Measurements from ENCODE around the gene NFU1. TPM values are rescaled to one million over a fixed set of nuclear protein-coding genes. Genes with fewer than 3 reads are reported as not detected.

Gene NFU1
- total RNA-seq (10 to 100 TPM; 23.9 to 27.0 TPM), polyA plus RNA-seq (10 to 100 TPM; 65.4 to 96.1 TPM)

DNA sequence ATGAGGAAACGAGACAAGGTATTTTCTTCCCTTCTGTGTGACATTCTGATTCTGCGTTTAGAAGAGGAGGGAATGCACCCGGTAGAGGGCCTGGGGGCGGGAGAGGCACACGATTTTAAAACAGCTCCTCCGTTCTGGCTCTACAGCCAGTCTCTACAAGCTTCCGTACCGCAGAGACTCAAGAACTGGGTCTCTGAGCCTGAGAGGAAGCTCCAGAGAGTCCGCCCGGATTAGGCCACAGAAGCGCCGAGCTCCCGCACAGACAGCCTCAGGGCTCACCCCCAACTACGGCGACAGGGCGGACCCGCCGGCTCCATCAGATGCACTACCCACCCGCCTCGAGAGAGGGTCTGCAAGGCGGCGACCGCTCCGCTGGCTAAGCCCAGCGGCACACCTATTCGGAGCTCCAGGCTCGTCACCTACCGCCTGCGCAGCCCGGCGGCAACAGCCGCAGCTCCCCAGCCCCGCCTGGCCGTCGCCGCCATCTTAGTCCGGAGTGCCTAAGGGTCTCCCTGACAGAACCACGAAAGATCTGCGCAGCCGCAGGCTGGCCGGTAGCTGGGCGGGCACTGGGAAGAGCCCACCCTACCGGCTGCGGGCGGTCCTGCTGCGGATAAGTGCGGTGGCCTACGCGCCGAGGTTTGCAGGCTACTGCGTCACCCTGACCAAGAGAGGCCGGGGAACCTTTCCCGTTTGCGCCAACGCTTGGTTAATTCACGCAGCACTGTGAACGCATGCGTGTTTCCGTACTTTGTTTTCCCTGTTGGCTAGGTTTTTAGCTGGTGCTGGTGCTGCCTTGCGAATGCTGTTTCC, at the start of gene NFU1:
TSS of gene NFU1 (minus strand) at position 498 of the 813 bp plus-strand sequence. CDS start at position 485, 13 bp downstream.
- H3K27ac ChIP-seq (ENCODE audit: low read depth, low read length): peak within 1 kb of the TSS; percentile 91
- peaks cover 0 to 6% (median 0%) of the 10 kb centered on the region in 8 donors for H3K9me3 Mint-ChIP-seq
- H3K36me3 Mint-ChIP-seq: peaks cover 3 to 13% of the 10 kb centered on the region in 2 donors
- no peaks in the 10 kb centered on the region for H3K27me3 Mint-ChIP-seq
- peak within 1 kb of the TSS; percentile 93 to 99 (median 98) for H3K4me3 Mint-ChIP-seq
- peak; percentile 85 to 91 (median 89) for DNase-seq
- no peaks in the 10 kb centered on the region for H3K36me3 ChIP-seq (ENCODE audit: insufficient read depth, low read length)
- POLR2A ChIA-PET (ENCODE audit: partially characterized antibody): interaction anchor here (0.7 to 3.0 kb wide), 47 partner anchors 8 to 1696 kb away, joined by 3 to 25 read pairs (median 4); partner anchors contain the start of genes AAK1, C1D, C2orf42 and GFPT1
- H3K4me1 Mint-ChIP-seq: peaks cover 26 to 48% (median 34%) of the 10 kb centered on the region in 4 donors
- no peaks in the 10 kb centered on the region for H3K27me3 ChIP-seq (ENCODE audit: insufficient read depth, low read length)
- H3K4me1 ChIP-seq (ENCODE audit: insufficient read depth, low read length): peaks cover 32% of the 10 kb centered on the region
- H3K4me3 ChIP-seq (ENCODE audit: low read length in 2 of 2): peak within 1 kb of the TSS; percentile 75 to 82
- H3K9me3 ChIP-seq (ENCODE audit: control insufficient read depth in 1 of 2, low read length in 2 of 2): no peaks in the 10 kb centered on the region
- peak within 1 kb of the TSS; percentile 98 to 100 (median 99) for H3K27ac Mint-ChIP-seq
- CTCF ChIA-PET (ENCODE audit: partially characterized antibody): interaction anchor here (0.7 to 2.4 kb wide), 30 partner anchors 9 to 856 kb away, joined by 3 to 10 read pairs (median 4); partner anchors contain the start of genes C2orf42, GFPT1 and SNRPG
- intact Hi-C loops (cut with micrococcal nuclease): loop anchor here (1.0 to 5.0 kb wide), 6 partner anchors 24 to 390 kb away; partner anchors contain the start of genes GFPT1 and GMCL1

DNA sequence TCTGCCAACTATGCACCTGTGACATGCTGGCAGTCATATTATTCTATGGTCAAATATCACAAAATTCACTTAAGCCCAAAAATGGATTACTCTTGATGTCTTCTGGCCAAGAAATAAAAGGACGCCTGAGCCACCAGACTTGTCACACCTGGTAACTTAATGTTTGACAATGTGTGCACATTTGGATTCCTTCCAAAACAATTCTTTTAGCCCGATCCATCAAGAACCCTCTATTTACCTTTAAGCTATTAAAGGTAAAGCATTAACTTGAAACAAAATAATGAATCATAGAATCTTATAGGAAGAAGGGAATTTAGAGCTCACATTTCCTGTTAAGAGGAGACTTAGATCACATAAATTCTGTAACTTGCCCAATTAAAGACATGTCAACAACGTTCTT, 46.5 kb upstream of the NFU1 start:
- H3K9me3 Mint-ChIP-seq: no peaks in the 10 kb centered on the region
- peak overlapping the region in 5 of 7 donors; percentile 28 to 68 (median 57) for H3K27ac Mint-ChIP-seq
- Histone ChIP-seq H3K27ac (ENCODE audit: low read depth, low read length) (no peak overlapping the region), H3K27me3 (ENCODE audit: insufficient read depth, low read length) (no peaks in the 10 kb centered on the region), H3K9me3 (ENCODE audit: control insufficient read depth in 1 of 2, low read length in 2 of 2) (no peaks in the 10 kb centered on the region), H3K4me3 (ENCODE audit: low read length in 2 of 2) (no peak overlapping the region), H3K4me1 (ENCODE audit: insufficient read depth, low read length) (peaks cover 5% of the 10 kb centered on the region), H3K36me3 (ENCODE audit: insufficient read depth, low read length) (peaks cover 21% of the 10 kb centered on the region)
- H3K27me3 Mint-ChIP-seq: no peaks in the 10 kb centered on the region
- no peak for DNase-seq
- CTCF ChIA-PET (ENCODE audit: partially characterized antibody): no interaction called here
- intact Hi-C loops (cut with micrococcal nuclease): no loop called here
- H3K36me3 Mint-ChIP-seq: peaks cover 55 to 71% of the 10 kb centered on the region in 2 donors
- POLR2A ChIA-PET (ENCODE audit: partially characterized antibody): interaction anchor here (0.6 kb wide), 1 partner anchor 168 kb away, joined by 3 read pairs; no protein-coding TSS in a partner anchor
- peaks cover 20 to 33% (median 23%) of the 10 kb centered on the region in 4 donors for H3K4me1 Mint-ChIP-seq
- H3K4me3 Mint-ChIP-seq: no peak overlapping the region

DNA sequence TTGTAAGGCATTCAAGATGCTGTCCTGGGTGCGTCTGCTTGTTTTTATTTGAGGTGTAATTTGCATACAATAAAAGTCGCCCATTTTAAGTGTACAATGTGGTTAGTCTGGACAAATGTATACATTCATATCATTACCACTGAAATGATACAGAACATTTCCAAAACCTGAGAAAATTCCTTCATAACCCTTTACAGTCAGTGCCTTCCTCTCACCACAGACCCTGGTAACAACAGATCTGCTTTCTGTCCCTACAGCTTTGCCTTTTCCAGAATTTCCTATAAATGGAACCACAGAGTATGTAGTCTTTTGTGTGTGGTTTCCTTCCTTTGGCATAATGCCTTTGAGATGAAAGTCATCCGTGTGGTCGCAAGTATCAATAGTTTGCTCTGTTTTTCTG, 45.8 kb upstream of the NFU1 start:
- intact Hi-C loops (cut with micrococcal nuclease): no loop called here
- H3K4me3 ChIP-seq (ENCODE audit: low read length in 2 of 2): no peak overlapping the region
- peaks cover 21% of the 10 kb centered on the region for H3K36me3 ChIP-seq (ENCODE audit: insufficient read depth, low read length)

DNA sequence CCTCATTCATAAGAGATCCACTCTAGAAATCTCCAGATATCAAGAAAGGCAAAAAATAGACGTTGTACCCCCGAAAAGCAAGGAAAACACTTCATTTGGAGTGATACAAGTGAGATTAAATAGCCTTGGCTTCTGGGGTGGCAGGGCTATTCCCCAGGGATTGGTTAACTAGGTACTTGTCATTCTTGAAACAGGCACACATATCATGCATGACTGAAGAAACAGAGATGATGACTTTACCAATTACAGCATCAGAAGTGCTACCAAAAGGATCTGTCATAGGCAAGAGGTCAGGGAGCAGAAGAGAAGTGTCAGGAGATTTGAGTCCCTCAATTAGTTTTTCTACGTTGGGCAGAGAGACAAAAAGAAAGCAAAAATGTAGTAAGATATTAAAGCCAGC, 45.2 kb upstream of the NFU1 start:
- Mint-ChIP-seq H3K4me3 (no peak overlapping the region), H3K27ac (peak overlapping the region in 6 of 7 donors; percentile 0 to 79 (median 20)), H3K9me3 (no peaks in the 10 kb centered on the region), H3K27me3 (no peaks in the 10 kb centered on the region), H3K36me3 (peaks cover 55 to 75% of the 10 kb centered on the region in 2 donors), H3K4me1 (peaks cover 20 to 43% (median 31%) of the 10 kb centered on the region in 4 donors)
- Histone ChIP-seq H3K4me1 (ENCODE audit: insufficient read depth, low read length) (peaks cover 9% of the 10 kb centered on the region), H3K27ac (ENCODE audit: low read depth, low read length) (no peak overlapping the region), H3K36me3 (ENCODE audit: insufficient read depth, low read length) (peaks cover 21% of the 10 kb centered on the region), H3K27me3 (ENCODE audit: insufficient read depth, low read length) (no peaks in the 10 kb centered on the region), H3K4me3 (ENCODE audit: low read length in 2 of 2) (no peak overlapping the region), H3K9me3 (ENCODE audit: control insufficient read depth in 1 of 2, low read length in 2 of 2) (no peaks in the 10 kb centered on the region)
- ChIA-PET POLR2A (ENCODE audit: partially characterized antibody) (no interaction called here), CTCF (ENCODE audit: partially characterized antibody) (interaction anchor here (0.8 kb wide), 1 partner anchor 84 kb away, joined by 3 read pairs; no protein-coding TSS in a partner anchor)
- DNase-seq: no peak
- intact Hi-C loops (cut with micrococcal nuclease): no loop called here

More for the DNA sequence above, 45.8 kb upstream of the NFU1 start:
- ChIA-PET CTCF (ENCODE audit: partially characterized antibody) (no interaction called here), POLR2A (ENCODE audit: partially characterized antibody) (interaction anchor here (0.6 kb wide), 1 partner anchor 169 kb away, joined by 3 read pairs; no protein-coding TSS in a partner anchor)
- no peak overlapping the region for H3K27ac ChIP-seq (ENCODE audit: low read depth, low read length)
- no peaks in the 10 kb centered on the region for H3K9me3 ChIP-seq (ENCODE audit: control insufficient read depth in 1 of 2, low read length in 2 of 2)
- Mint-ChIP-seq H3K4me3 (peak overlapping the region in 1 of 8 donors; percentile 25), H3K36me3 (peaks cover 52 to 70% of the 10 kb centered on the region in 2 donors), H3K4me1 (peaks cover 18 to 37% (median 27%) of the 10 kb centered on the region in 4 donors), H3K27me3 (no peaks in the 10 kb centered on the region), H3K27ac (peak overlapping the region in 6 of 7 donors; percentile 28 to 68 (median 53)), H3K9me3 (no peaks in the 10 kb centered on the region)
- DNase-seq: no peak
- peaks cover 5% of the 10 kb centered on the region for H3K4me1 ChIP-seq (ENCODE audit: insufficient read depth, low read length)
- H3K27me3 ChIP-seq (ENCODE audit: insufficient read depth, low read length): no peaks in the 10 kb centered on the region

DNA sequence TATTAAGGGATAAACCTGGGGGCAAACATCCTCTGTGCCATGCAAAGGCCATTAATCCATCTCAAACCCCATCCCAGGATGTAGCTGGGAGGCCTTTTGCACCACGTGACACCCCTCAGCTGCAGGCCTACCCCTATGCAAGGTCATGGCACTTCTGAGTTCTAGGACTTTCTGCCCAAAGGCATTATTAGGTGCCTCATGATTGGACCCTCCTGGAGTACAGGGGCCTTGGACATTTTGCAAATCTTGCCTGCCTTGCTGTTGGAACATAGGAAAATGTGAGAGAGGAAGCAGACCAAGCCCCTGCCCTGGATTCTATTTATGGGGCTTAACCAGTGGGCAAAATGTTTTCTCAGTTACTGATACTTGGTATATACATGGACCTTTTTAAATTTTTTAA, 44.2 kb upstream of the NFU1 start:
- no peak for DNase-seq
- ChIA-PET CTCF (ENCODE audit: partially characterized antibody) (interaction anchor here (0.8 kb wide), 1 partner anchor 85 kb away, joined by 3 read pairs; no protein-coding TSS in a partner anchor), POLR2A (ENCODE audit: partially characterized antibody) (no interaction called here)
- Mint-ChIP-seq H3K9me3 (no peaks in the 10 kb centered on the region), H3K4me1 (peaks cover 28 to 50% (median 42%) of the 10 kb centered on the region in 4 donors), H3K27ac (peak overlapping the region in 4 of 7 donors; percentile 3 to 41 (median 31)), H3K4me3 (no peak overlapping the region), H3K36me3 (peaks cover 51 to 76% of the 10 kb centered on the region in 2 donors), H3K27me3 (no peaks in the 10 kb centered on the region)
- Histone ChIP-seq H3K4me1 (ENCODE audit: insufficient read depth, low read length) (peaks cover 15% of the 10 kb centered on the region), H3K27ac (ENCODE audit: low read depth, low read length) (no peak overlapping the region), H3K4me3 (ENCODE audit: low read length in 2 of 2) (no peak overlapping the region), H3K36me3 (ENCODE audit: insufficient read depth, low read length) (peaks cover 12% of the 10 kb centered on the region), H3K27me3 (ENCODE audit: insufficient read depth, low read length) (no peaks in the 10 kb centered on the region), H3K9me3 (ENCODE audit: control insufficient read depth in 1 of 2, low read length in 2 of 2) (no peaks in the 10 kb centered on the region)
- intact Hi-C loops (cut with micrococcal nuclease): no loop called here

DNA sequence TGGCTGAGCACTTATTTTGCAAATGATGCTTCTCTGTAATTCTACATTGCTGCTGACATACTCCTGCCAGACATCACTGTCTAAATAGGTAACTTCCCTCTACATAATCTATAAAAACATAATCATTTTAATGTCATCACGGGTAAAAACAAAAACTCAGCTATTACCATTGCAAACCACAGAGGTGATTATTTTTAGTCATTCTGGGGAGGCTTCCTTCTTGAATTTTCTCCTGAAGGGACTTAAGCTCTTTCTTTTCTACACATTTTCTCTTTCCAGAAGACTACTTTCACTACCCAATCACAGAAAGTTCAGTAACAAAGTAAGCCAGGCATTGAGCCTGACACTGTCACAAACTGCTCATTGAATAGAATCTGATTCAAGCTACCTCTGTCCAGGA, 40.4 kb upstream of the NFU1 start:
- no peaks in the 10 kb centered on the region for H3K27me3 ChIP-seq (ENCODE audit: insufficient read depth, low read length)
- Mint-ChIP-seq H3K27ac (peak overlapping the region; percentile 2 to 69 (median 56)), H3K9me3 (peaks cover 0 to 2% (median 0%) of the 10 kb centered on the region in 8 donors), H3K4me3 (peak overlapping the region in 1 of 8 donors; percentile 10), H3K27me3 (no peaks in the 10 kb centered on the region), H3K36me3 (peaks cover 47 to 80% of the 10 kb centered on the region in 2 donors), H3K4me1 (peaks cover 22 to 45% (median 35%) of the 10 kb centered on the region in 4 donors)
- H3K9me3 ChIP-seq (ENCODE audit: control insufficient read depth in 1 of 2, low read length in 2 of 2): no peaks in the 10 kb centered on the region
- no peak overlapping the region for H3K27ac ChIP-seq (ENCODE audit: low read depth, low read length)
- intact Hi-C loops (cut with micrococcal nuclease): loop anchor here (5.0 kb wide), 1 partner anchor 40 kb away; the partner anchor contains the start of gene NFU1
- H3K4me1 ChIP-seq (ENCODE audit: insufficient read depth, low read length): peaks cover 22% of the 10 kb centered on the region
- peaks cover 12% of the 10 kb centered on the region for H3K36me3 ChIP-seq (ENCODE audit: insufficient read depth, low read length)
- DNase-seq: no peak
- H3K4me3 ChIP-seq (ENCODE audit: low read length in 2 of 2): no peak overlapping the region
- CTCF ChIA-PET (ENCODE audit: partially characterized antibody): no interaction called here
- POLR2A ChIA-PET (ENCODE audit: partially characterized antibody): no interaction called here

DNA sequence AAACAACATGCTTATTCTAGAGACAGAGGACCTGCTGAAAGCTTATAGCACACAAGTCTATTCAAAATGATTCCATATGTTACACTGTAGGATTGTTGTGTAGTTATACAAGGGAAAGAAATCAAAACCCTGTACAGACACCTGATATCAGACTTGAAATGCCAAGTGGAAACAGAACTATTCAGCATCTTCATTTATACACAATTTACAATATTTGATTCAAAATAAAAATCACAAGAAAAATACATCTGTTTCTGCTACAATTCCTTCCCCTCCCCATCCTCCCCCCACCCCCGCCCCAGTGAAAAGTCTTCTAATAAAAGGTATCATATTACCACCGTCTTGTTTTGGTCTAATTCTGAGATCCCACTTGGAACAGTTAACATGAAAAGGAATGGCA, 37.5 kb upstream of the NFU1 start:
- Histone ChIP-seq H3K36me3 (ENCODE audit: insufficient read depth, low read length) (peaks cover 5% of the 10 kb centered on the region), H3K27me3 (ENCODE audit: insufficient read depth, low read length) (no peaks in the 10 kb centered on the region), H3K4me1 (ENCODE audit: insufficient read depth, low read length) (peaks cover 22% of the 10 kb centered on the region), H3K4me3 (ENCODE audit: low read length in 2 of 2) (no peak overlapping the region), H3K27ac (ENCODE audit: low read depth, low read length) (no peak overlapping the region), H3K9me3 (ENCODE audit: control insufficient read depth in 1 of 2, low read length in 2 of 2) (no peaks in the 10 kb centered on the region)
- intact Hi-C loops (cut with micrococcal nuclease): loop anchor here (5.0 kb wide), 1 partner anchor 37 kb away; the partner anchor contains the start of gene NFU1
- H3K27me3 Mint-ChIP-seq: no peaks in the 10 kb centered on the region
- CTCF ChIA-PET (ENCODE audit: partially characterized antibody): no interaction called here
- no peak overlapping the region for H3K4me3 Mint-ChIP-seq
- DNase-seq: no peak
- H3K4me1 Mint-ChIP-seq: peaks cover 19 to 50% (median 33%) of the 10 kb centered on the region in 4 donors
- H3K36me3 Mint-ChIP-seq: peaks cover 32 to 75% of the 10 kb centered on the region in 2 donors
- POLR2A ChIA-PET (ENCODE audit: partially characterized antibody): no interaction called here
- H3K9me3 Mint-ChIP-seq: peaks cover 0 to 2% (median 0%) of the 10 kb centered on the region in 8 donors
- peak overlapping the region in 2 of 7 donors; percentile 4 to 54 for H3K27ac Mint-ChIP-seq
